GM11168 (cell line): ENCODE data around the gene ATXN7L1.

Source experiments
- in situ Hi-C: fragments of 300-500 bp; cut with MboI; formaldehyde crosslinking; loops from one replicate; pipeline ENCODE4 v1.12.0; 2022; ENCODE audit warnings: low sequenced_read_pairs; ENCODE audit not compliant: unreplicated experiment

ATXN7L1 gene

DNA sequence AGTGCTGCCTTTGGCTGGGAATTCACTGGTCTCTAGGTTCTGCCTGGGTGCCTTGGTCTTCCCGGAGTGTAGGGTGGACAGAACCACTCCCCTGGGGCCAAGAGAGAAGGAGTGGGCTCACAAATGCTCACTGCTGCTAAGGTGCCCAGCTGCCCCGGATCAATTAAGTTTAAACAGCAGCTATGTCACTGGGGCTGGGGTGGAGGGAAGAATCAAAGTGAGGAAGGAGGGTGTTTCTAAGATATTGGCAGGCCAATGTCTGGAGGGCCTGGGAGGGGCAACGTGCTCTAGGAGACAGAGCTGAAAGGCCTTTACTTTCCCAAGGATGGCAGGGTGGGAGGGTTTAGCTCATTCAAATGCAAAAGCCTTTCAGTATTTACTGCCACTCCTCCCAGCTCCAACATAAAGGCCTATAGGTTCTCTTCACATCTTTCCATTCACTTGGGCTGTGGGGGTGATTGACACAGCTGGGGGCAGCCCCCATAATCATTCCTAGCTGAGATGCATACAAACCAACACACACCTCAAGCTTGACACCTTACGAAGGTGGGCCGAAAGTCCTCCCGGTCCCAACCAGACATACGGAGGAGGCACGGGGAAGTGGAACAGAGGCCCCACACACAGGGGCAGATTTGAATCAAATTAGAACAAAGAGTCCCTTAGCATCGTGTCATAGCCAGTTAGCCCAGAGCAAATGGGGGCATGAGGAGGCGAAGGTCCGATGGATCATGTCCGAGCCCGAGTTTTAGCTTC is 187.2 kb downstream of the ATXN7L1 start:
- in situ Hi-C loops, result no loop called here

DNA sequence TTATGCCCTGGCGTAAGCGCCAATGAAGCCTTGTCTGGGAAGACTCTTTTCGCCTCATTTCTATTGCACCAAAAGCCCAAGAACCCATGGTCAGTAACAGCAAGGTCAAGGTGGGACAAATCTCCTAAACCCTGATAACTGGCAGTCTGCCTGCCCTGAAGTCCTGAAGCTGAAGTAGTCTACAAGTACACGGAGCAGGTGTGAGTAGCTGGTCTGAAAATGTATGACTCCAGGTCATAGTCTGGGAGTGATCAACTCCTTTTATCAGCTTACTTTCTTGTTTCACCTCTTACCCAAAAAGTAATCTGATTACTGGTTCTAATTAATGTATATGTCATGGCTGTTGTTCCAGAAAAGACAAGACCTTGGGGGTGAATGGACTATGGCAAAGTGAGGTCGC is 187.8 kb downstream of the ATXN7L1 start:
- in situ Hi-C loops, result no loop called here

DNA sequence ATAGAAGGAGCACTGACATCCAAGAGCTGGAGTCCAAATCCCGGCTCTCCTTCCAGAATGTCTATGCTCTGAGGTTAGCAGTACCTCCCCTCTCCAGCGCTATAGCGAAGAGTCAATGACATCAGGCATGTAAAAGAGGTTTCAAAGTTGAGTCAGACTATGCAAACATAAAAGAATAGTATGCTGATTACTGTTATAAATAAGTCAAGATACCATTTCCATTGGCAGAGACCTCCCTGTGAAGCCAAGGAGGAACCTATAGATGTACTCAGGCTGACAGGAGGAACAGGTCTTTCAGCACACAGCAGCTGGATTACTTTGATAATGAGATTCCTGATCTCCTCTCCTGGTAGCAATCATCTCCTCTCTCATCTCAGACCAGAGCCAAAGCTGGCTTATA is 191.2 kb downstream of the ATXN7L1 start:
- in situ Hi-C loops, result no loop called here

DNA sequence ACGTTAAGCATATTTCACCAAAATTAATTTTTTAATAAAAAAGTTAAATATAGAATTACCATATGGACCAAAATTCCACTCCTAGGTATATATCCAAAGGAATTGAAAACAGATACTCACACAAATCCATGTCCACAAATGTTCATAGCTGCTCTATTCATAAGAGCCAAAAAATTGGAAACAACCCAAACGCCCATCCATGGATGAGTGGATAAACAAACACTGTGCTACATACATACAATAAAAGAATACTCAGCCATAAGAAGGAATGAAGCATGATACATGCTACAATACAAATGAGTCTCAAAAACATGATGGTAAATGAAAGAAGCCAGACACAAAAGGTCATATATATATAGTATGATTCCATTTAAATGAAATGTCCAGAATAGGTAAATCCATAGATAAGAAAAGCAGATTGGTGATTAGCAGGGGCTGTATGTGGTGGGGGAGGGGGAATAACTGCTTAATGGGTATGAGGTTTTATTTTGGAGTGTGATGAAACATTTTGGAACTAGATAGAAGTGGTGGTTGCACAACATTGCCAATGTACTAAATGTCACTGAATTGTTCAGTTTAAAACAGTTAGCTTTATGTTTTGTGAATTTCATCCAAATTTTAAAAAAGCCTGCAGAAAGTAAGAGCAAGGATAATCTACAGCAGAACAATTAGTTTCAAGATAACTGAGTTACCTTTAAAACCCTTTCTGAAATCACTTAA is 193.9 kb downstream of the ATXN7L1 start:
- in situ Hi-C loops, result no loop called here

GRCh38 chr7:105680505-105681187 is 195.8 kb downstream of the ATXN7L1 start:
- in situ Hi-C loops, result no loop called here

GRCh38 chr7:105678811-105679495 is 197.4 kb downstream of the ATXN7L1 start:
- in situ Hi-C loops, result no loop called here

DNA sequence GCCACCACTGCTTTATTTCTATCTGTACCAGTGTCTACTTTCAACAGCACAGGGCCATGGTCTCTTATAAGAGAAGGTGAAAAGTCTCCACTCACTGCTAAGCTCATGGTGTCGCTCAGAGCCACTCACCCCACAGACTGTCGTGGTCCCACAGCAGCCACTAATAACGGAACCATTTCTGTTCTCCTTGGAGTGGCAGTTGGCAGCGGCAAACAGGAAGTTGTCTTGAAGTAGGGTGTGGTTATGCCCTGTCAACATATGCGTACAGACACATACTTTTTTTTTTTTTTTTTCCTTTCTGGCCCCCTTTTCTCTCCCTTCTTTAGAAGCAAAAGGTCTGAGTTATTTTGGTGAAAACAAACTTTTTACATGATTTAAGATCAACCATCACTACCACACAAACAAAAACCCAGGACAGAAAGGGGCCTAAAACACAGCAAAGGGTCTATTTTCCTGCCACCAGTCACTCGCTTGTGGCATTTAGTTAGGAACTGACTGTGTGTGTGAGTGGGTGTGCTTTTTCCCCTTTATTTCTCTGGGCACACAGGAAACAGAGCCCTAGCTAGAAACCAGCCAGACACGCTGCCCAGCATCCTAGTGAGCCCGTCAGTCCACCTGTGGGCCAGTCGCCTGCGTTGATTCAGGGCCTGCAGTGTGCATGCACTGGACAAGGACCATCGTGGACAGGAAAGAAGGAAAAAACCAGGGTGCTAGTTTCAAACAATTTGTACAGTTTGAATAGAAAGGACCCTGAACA is 198.4 kb downstream of the ATXN7L1 start:
- in situ Hi-C loops, result no loop called here

- in situ Hi-C loops, result no loop called here
Observed at GRCh38 chr7:105677410-105677730, 199.0 kb downstream of the ATXN7L1 start.

GRCh38 chr7:105675934-105676371 is 200.4 kb downstream of the ATXN7L1 start:
- in situ Hi-C loops, result no loop called here

GRCh38 chr7:105674200-105674920 is 202.0 kb downstream of the ATXN7L1 start:
- in situ Hi-C loops, result no loop called here

- in situ Hi-C loops, result no loop called here
Observed at GRCh38 chr7:105673367-105674084, 202.9 kb downstream of the ATXN7L1 start.

- in situ Hi-C loops, result no loop called here
Observed at GRCh38 chr7:105672801-105673200, 203.6 kb downstream of the ATXN7L1 start.

DNA sequence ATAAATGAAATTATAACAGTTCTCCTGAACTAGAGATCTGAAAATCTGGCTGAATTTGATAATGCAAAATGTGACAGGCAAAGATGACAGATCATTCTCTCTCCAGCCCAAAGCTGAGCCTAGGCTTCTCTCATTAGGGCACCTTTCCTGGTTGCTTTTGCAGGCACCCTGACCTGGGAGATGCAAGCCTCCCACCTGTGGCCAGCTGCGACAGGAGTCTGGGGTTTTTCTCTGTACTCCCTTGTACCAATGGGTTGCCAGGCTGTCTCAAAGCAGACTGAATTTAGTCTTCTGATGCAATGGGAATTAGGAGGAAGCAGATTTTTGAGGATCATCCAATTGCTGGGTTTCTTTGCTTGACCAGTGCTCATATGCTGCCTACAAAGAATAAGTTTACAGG is 210.1 kb downstream of the ATXN7L1 start:
- in situ Hi-C loops, result loop anchor here (10.0 kb wide), 1 partner anchor 378 kb away; no protein-coding TSS in a partner anchor

- in situ Hi-C loops, result loop anchor here (10.0 kb wide), 1 partner anchor 379 kb away; no protein-coding TSS in a partner anchor
Observed at GRCh38 chr7:105665684-105666083, 210.7 kb downstream of the ATXN7L1 start.

- in situ Hi-C loops, result loop anchor here (10.0 kb wide), 1 partner anchor 380 kb away; no protein-coding TSS in a partner anchor
Observed at GRCh38 chr7:105664816-105665525, 211.4 kb downstream of the ATXN7L1 start.

DNA sequence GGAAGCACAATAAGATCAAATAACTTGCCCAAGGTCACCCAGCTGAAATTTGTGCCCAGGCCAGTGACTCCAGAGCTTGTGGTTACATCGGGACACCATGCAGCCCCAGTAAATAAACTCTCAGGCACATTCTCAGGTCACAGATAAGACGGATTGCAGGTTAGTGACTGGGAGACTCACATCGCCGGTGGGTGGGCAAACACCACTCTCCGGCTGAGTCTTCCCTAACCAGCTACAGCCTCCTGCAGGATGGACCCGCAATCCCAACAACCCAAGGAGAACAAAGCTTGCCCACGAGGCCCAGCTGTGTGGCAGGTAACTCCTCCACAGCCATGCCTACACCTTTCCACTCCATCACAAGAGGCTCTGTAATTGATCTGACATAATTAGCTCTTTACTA is 213.4 kb downstream of the ATXN7L1 start:
- in situ Hi-C loops, result loop anchor here (10.0 kb wide), 1 partner anchor 382 kb away; no protein-coding TSS in a partner anchor

- in situ Hi-C loops, result loop anchor here (10.0 kb wide), 1 partner anchor 383 kb away; no protein-coding TSS in a partner anchor
Observed at GRCh38 chr7:105661625-105662024, 214.8 kb downstream of the ATXN7L1 start.
